T-helper 1 cell treated with Interleukin-12 subunit alpha and Interleukin-12 subunit beta and Interleukin-4 antibody, amounts not matched to agents 30 μg/mL and 1 μg/mL, for 36 hours (primary cell): ENCODE results near the gene CYP26B1.

ENCODE experiments used
- H3K27ac Mint-ChIP-seq: one replicate; pipeline ENCODE4 v1.8.0; 2021; ENCODE audit warnings: mild to moderate bottlenecking, mixed read lengths
- H3K27me3 Mint-ChIP-seq: one replicate; pipeline ENCODE4 v1.8.0; 2021; ENCODE audit warnings: low read depth, mixed read lengths
- H3K36me3 Mint-ChIP-seq: one replicate; pipeline ENCODE4 v1.8.0; 2021; ENCODE audit warnings: low read depth, mixed read lengths
- H3K4me1 Mint-ChIP-seq: one replicate; pipeline ENCODE4 v1.8.0; 2021; ENCODE audit warnings: low read depth, mixed read lengths
- H3K4me3 Mint-ChIP-seq: one replicate; pipeline ENCODE4 v1.8.0; 2021; ENCODE audit warnings: mild to moderate bottlenecking, moderate library complexity, mixed read lengths
- H3K9me3 Mint-ChIP-seq: one replicate; pipeline ENCODE4 v1.8.0; 2021; ENCODE audit warnings: mixed read lengths

Gene CYP26B1

GRCh38 chr2:72117029-72117428 lies 30.6 kb downstream of the CYP26B1 start:
- Mint-ChIP-seq H3K9me3 (no peaks in the 10 kb centered on the region), H3K27me3 (no peaks in the 10 kb centered on the region), H3K4me1 (peaks cover 1% of the 10 kb centered on the region), H3K4me3 (no peak overlapping the region), H3K36me3 (no peaks in the 10 kb centered on the region), H3K27ac (no peak overlapping the region)

- H3K27me3 Mint-ChIP-seq: no peaks in the 10 kb centered on the region
- H3K4me3 Mint-ChIP-seq: no peak overlapping the region
- H3K27ac Mint-ChIP-seq: no peak overlapping the region
- H3K9me3 Mint-ChIP-seq: no peaks in the 10 kb centered on the region
- H3K4me1 Mint-ChIP-seq: peaks cover 1% of the 10 kb centered on the region
- H3K36me3 Mint-ChIP-seq: no peaks in the 10 kb centered on the region
These were observed 31.6 kb downstream of the CYP26B1 start for GRCh38 chr2:72116081-72116533.

- no peaks in the 10 kb centered on the region for H3K36me3 Mint-ChIP-seq
- peaks cover 1% of the 10 kb centered on the region for H3K4me1 Mint-ChIP-seq
- H3K27ac Mint-ChIP-seq: no peak overlapping the region
- H3K4me3 Mint-ChIP-seq: no peak overlapping the region
- no peaks in the 10 kb centered on the region for H3K9me3 Mint-ChIP-seq
- H3K27me3 Mint-ChIP-seq: no peaks in the 10 kb centered on the region
These were observed 32.3 kb downstream of the CYP26B1 start for GRCh38 chr2:72115110-72116080.

- Mint-ChIP-seq H3K27me3 (no peaks in the 10 kb centered on the region), H3K9me3 (no peaks in the 10 kb centered on the region), H3K36me3 (no peaks in the 10 kb centered on the region), H3K27ac (no peak overlapping the region), H3K4me3 (no peak overlapping the region), H3K4me1 (peaks cover 1% of the 10 kb centered on the region)
These were observed 33.0 kb downstream of the CYP26B1 start for GRCh38 chr2:72114693-72115051.

GRCh38 chr2:72113847-72114692 lies 33.6 kb downstream of the CYP26B1 start:
- Mint-ChIP-seq H3K27ac (no peak overlapping the region), H3K27me3 (no peaks in the 10 kb centered on the region), H3K36me3 (no peaks in the 10 kb centered on the region), H3K9me3 (no peaks in the 10 kb centered on the region), H3K4me3 (no peak overlapping the region), H3K4me1 (peaks cover 1% of the 10 kb centered on the region)

- Mint-ChIP-seq H3K9me3 (no peaks in the 10 kb centered on the region), H3K4me1 (peaks cover 1% of the 10 kb centered on the region), H3K4me3 (no peak overlapping the region), H3K36me3 (no peaks in the 10 kb centered on the region), H3K27ac (no peak overlapping the region), H3K27me3 (no peaks in the 10 kb centered on the region)
These were observed 34.4 kb downstream of the CYP26B1 start for GRCh38 chr2:72112981-72113846.

GRCh38 chr2:72112401-72112800 lies 35.3 kb downstream of the CYP26B1 start:
- Mint-ChIP-seq H3K27ac (no peak overlapping the region), H3K27me3 (no peaks in the 10 kb centered on the region), H3K4me3 (no peak overlapping the region), H3K36me3 (no peaks in the 10 kb centered on the region), H3K9me3 (no peaks in the 10 kb centered on the region), H3K4me1 (peaks cover 1% of the 10 kb centered on the region)

GRCh38 chr2:72111061-72111460 lies 36.6 kb downstream of the CYP26B1 start:
- peaks cover 3% of the 10 kb centered on the region for H3K27me3 Mint-ChIP-seq
- no peaks in the 10 kb centered on the region for H3K4me1 Mint-ChIP-seq
- H3K9me3 Mint-ChIP-seq: no peaks in the 10 kb centered on the region
- H3K36me3 Mint-ChIP-seq: no peaks in the 10 kb centered on the region
- H3K4me3 Mint-ChIP-seq: no peak overlapping the region
- H3K27ac Mint-ChIP-seq: no peak overlapping the region

- no peak overlapping the region for H3K27ac Mint-ChIP-seq
- no peaks in the 10 kb centered on the region for H3K9me3 Mint-ChIP-seq
- H3K4me1 Mint-ChIP-seq: no peaks in the 10 kb centered on the region
- H3K4me3 Mint-ChIP-seq: no peak overlapping the region
- H3K27me3 Mint-ChIP-seq: peaks cover 3% of the 10 kb centered on the region
- no peaks in the 10 kb centered on the region for H3K36me3 Mint-ChIP-seq
These were observed 37.8 kb downstream of the CYP26B1 start for GRCh38 chr2:72109904-72110303.

GRCh38 chr2:72109291-72109690 lies 38.4 kb downstream of the CYP26B1 start:
- peaks cover 3% of the 10 kb centered on the region for H3K27me3 Mint-ChIP-seq
- no peak overlapping the region for H3K27ac Mint-ChIP-seq
- no peaks in the 10 kb centered on the region for H3K9me3 Mint-ChIP-seq
- no peaks in the 10 kb centered on the region for H3K36me3 Mint-ChIP-seq
- no peak overlapping the region for H3K4me3 Mint-ChIP-seq
- H3K4me1 Mint-ChIP-seq: no peaks in the 10 kb centered on the region

GRCh38 chr2:72108121-72108520 lies 39.5 kb downstream of the CYP26B1 start:
- Mint-ChIP-seq H3K9me3 (no peaks in the 10 kb centered on the region), H3K27me3 (peaks cover 3% of the 10 kb centered on the region), H3K27ac (no peak overlapping the region), H3K4me3 (no peak overlapping the region), H3K4me1 (no peaks in the 10 kb centered on the region), H3K36me3 (no peaks in the 10 kb centered on the region)

- H3K36me3 Mint-ChIP-seq: no peaks in the 10 kb centered on the region
- H3K27me3 Mint-ChIP-seq: peaks cover 3% of the 10 kb centered on the region
- H3K4me1 Mint-ChIP-seq: no peaks in the 10 kb centered on the region
- H3K27ac Mint-ChIP-seq: no peak overlapping the region
- no peak overlapping the region for H3K4me3 Mint-ChIP-seq
- no peaks in the 10 kb centered on the region for H3K9me3 Mint-ChIP-seq
These were observed 40.7 kb downstream of the CYP26B1 start for GRCh38 chr2:72106978-72107377.

- Mint-ChIP-seq H3K4me1 (no peaks in the 10 kb centered on the region), H3K36me3 (no peaks in the 10 kb centered on the region), H3K27ac (no peak overlapping the region), H3K4me3 (no peak overlapping the region), H3K9me3 (no peaks in the 10 kb centered on the region), H3K27me3 (peaks cover 3% of the 10 kb centered on the region)
These were observed 42.7 kb downstream of the CYP26B1 start for GRCh38 chr2:72104821-72105588.
